Lower leg skin (tissue), 3 donors: Measurements from ENCODE around the gene UBXN11.
"Not testable (repeated sequence)": the region's sequence is repeated elsewhere in the genome, so short reads cannot be mapped to it uniquely, and the experiment has no call there.

Experiments
- CTCF ChIP-seq, 3 donors: fragments of 450-650 bp; IDR thresholded peaks; one replicate each; pipeline ENCODE4 v1.5.1; 2016; ENCODE audit warnings: antibody characterized with exemption in 3 of 3, mild to moderate bottlenecking in 3 of 3, moderate library complexity in 2 of 3
- POLR2A ChIP-seq, 2 donors: fragments of 450-650 bp; IDR thresholded peaks; one replicate each; pipeline ENCODE4 v1.6.1; 2016 to 2017; ENCODE audit warnings: antibody characterized with exemption in 2 of 2, mild to moderate bottlenecking in 1 of 2, moderate library complexity in 1 of 2

- not testable (repeated sequence) for TF ChIP-seq CTCF, POLR2A (IDR thresholded peaks at IDR 0.05)
Observed at GRCh38 chr1:26333312-26333711, 26.9 kb upstream of the UBXN11 start.
